Sigmoid colon (tissue), 7 donors: ENCODE results near the gene PIP5K1C. TPM values are rescaled to one million over a fixed set of nuclear protein-coding genes. Genes with fewer than 3 reads are reported as not detected.

ENCODE experiments used
- DNase-seq: peaks from one replicate; pipeline ENCODE4 v3.0.0-alpha.2; 2019
- H3K27ac ChIP-seq, 4 donors: fragments of 200-600 bp; sonication (generic); one replicate each; pipeline ENCODE4 v1.5.1; 2016 to 2019; ENCODE audit warnings: mild to moderate bottlenecking in 1 of 4
- H3K27me3 ChIP-seq, 3 donors: fragments of 200-600 bp; sonication (generic); one replicate each; pipeline ENCODE4 v1.5.1; 2019; ENCODE audit warnings: mild to moderate bottlenecking in 1 of 3
- H3K36me3 ChIP-seq, 4 donors: fragments of 200-600 bp; sonication (generic); one replicate each; pipeline ENCODE4 v1.5.1; 2016 to 2019
- H3K4me1 ChIP-seq, 4 donors: fragments of 200-600 bp; sonication (generic); one replicate each; pipeline ENCODE4 v1.5.1; 2017 to 2019
- H3K4me3 ChIP-seq, 4 donors: fragments of 200-600 bp; sonication (generic); one replicate each; pipeline ENCODE4 v1.5.1; 2017 to 2019; ENCODE audit warnings: mild to moderate bottlenecking in 2 of 4, moderate library complexity in 1 of 4
- H3K9me3 ChIP-seq, 4 donors: fragments of 200-600 bp in 3 of 4; sonication (generic) in 3 of 4; one replicate each; pipeline versions ENCODE4 v1.5.1 to v1.6.1; 2013 to 2019
- EP300 ChIP-seq, 4 donors: sonication (generic); formaldehyde crosslinking; IDR thresholded peaks; one replicate each; pipeline ENCODE4 v1.6.1; 2017; ENCODE audit warnings: antibody characterized with exemption in 4 of 4
- POLR2A ChIP-seq, 2 donors: fragments of 450-650 bp; IDR thresholded peaks; one replicate each; pipeline ENCODE4 v1.6.1; 2016; ENCODE audit warnings: antibody characterized with exemption in 2 of 2, mild to moderate bottlenecking in 2 of 2, moderate library complexity in 2 of 2
- POLR2AphosphoS5 ChIP-seq, 4 donors: sonication (generic); formaldehyde crosslinking; IDR thresholded peaks; one replicate each; pipeline ENCODE4 v1.6.1; 2017; ENCODE audit warnings: antibody characterized with exemption in 4 of 4
- WGBS, 2 donors: extraction: QIAGEN DNeasy Blood & Tissue Kit; methylation state at CpG; one replicate each; pipeline ENCODE4 v1.1.7; 2013; 5-methylcytosine and 5-hydroxymethylcytosine counted together
- intact Hi-C: fragments of 100-400 bp; cut with DNase I; formaldehyde crosslinking; loops from one replicate; pipeline ENCODE4 v1.15.1; 2023
- polyA plus RNA-seq, 3 donors: library from polyadenylated mRNA; stranded (reverse); fragments of 200-250 nt; gene quantifications; one replicate each; pipeline ENCODE4 v1.2.3, GENCODE V29; 2013
- total RNA-seq, 4 donors: library from RNA; depleted of rRNA; stranded (reverse); fragments of >200 nt; gene quantifications; one replicate each; pipeline ENCODE4 v1.1.0, GENCODE V29; 2016
- TF ChIP-seq, protein P1 (sequence below), 4 experiments: fragments of 450-650 bp in 3 of 4; fragments of 200-600 bp in 1 of 4; IDR thresholded peaks; one replicate each; pipeline ENCODE4 v1.5.1; 2016 to 2019; ENCODE audit warnings: antibody characterized with exemption in 4 of 4, mild to moderate bottlenecking in 3 of 4, moderate library complexity in 2 of 4
- donor health status: healthy with polysubstance abuse.
- donor health status: Bipolar disorder and iron deficiency.
- donor health status: healthy.

The PIP5K1C gene
- total and polyA plus RNA-seq, 7 donors: 7.8 to 68.7 (median 27.8) TPM

GRCh38 chr19:3665681-3666544 is 34.4 kb downstream of the PIP5K1C start:
- TF ChIP-seq POLR2AphosphoS5 (IDR thresholded peaks at IDR 0.05): peak in 3 of 4 donors; percentile 13 to 31 (median 17)
- no peak for TF ChIP-seq EP300 (IDR thresholded peaks at IDR 0.05)
- TF ChIP-seq, protein P1, sequence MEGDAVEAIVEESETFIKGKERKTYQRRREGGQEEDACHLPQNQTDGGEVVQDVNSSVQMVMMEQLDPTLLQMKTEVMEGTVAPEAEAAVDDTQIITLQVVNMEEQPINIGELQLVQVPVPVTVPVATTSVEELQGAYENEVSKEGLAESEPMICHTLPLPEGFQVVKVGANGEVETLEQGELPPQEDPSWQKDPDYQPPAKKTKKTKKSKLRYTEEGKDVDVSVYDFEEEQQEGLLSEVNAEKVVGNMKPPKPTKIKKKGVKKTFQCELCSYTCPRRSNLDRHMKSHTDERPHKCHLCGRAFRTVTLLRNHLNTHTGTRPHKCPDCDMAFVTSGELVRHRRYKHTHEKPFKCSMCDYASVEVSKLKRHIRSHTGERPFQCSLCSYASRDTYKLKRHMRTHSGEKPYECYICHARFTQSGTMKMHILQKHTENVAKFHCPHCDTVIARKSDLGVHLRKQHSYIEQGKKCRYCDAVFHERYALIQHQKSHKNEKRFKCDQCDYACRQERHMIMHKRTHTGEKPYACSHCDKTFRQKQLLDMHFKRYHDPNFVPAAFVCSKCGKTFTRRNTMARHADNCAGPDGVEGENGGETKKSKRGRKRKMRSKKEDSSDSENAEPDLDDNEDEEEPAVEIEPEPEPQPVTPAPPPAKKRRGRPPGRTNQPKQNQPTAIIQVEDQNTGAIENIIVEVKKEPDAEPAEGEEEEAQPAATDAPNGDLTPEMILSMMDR (IDR thresholded peaks at IDR 0.05): peak; percentile 97 to 99 (median 99)
- H3K9me3 ChIP-seq: no peaks in the 10 kb centered on the region
- H3K4me1 ChIP-seq: peaks cover 0 to 56% (median 52%) of the 10 kb centered on the region in 4 donors
- peak; percentile 86 for DNase-seq
- WGBS, 2 donors: 35 to 44% methylated on average over 40 of the region's 40 CpGs
- peak overlapping the region in 3 of 4 donors; percentile 99 to 100 (median 100) for H3K27ac ChIP-seq
- H3K4me3 ChIP-seq: no peak overlapping the region
- H3K27me3 ChIP-seq: no peaks in the 10 kb centered on the region
- intact Hi-C loops: loop anchor here (5.0 kb wide), 1 partner anchor 96 kb away; the partner anchor contains the start of genes APBA3 and MRPL54
- H3K36me3 ChIP-seq: peaks cover 17 to 59% (median 42%) of the 10 kb centered on the region in 4 donors

GRCh38 chr19:3664879-3665642 is 35.2 kb downstream of the PIP5K1C start:
- WGBS, 2 donors: 86% methylated on average over 19 of the region's 19 CpGs
- TF ChIP-seq, protein P1 (IDR thresholded peaks at IDR 0.05): no peak
- TF ChIP-seq EP300 (IDR thresholded peaks at IDR 0.05) (no peak), POLR2AphosphoS5 (IDR thresholded peaks at IDR 0.05) (no peak), POLR2A (IDR thresholded peaks at IDR 0.05) (no peak)
- H3K4me3 ChIP-seq: no peak overlapping the region
- intact Hi-C loops: loop anchor here (5.0 kb wide), 1 partner anchor 97 kb away; the partner anchor contains the start of genes APBA3 and MRPL54
- no peak for DNase-seq
- H3K4me1 ChIP-seq: peaks cover 0 to 47% (median 45%) of the 10 kb centered on the region in 4 donors
- no peaks in the 10 kb centered on the region for H3K9me3 ChIP-seq
- H3K36me3 ChIP-seq: peaks cover 17 to 67% (median 49%) of the 10 kb centered on the region in 4 donors
- peak overlapping the region in 3 of 4 donors; percentile 99 to 100 (median 100) for H3K27ac ChIP-seq
- H3K27me3 ChIP-seq: no peaks in the 10 kb centered on the region

DNA sequence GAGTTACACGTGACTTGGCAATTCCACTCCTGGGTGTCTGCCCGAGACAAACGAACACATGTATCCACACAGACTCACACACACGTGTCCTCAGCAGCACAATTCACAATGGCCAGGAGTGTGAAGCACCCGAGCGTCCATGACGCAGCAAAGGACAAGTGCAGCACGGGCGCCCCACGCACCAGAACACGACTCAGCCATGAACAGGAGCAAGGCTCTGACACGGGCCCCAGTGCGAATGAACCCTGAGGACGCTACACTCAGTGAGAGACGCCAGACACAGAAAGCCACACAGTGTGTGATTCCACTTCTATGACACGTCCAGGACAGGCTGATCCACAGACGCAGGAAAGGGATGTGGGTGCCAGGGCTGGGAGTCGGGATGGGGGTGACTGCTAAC is 36.4 kb downstream of the PIP5K1C start:
- intact Hi-C loops: no loop called here
- WGBS, 2 donors: 95 to 96% methylated on average over 18 of the region's 18 CpGs
- Histone ChIP-seq H3K4me1 (peaks cover 0 to 35% (median 33%) of the 10 kb centered on the region in 4 donors), H3K4me3 (no peak overlapping the region), H3K27ac (no peak overlapping the region), H3K36me3 (peaks cover 24 to 79% (median 60%) of the 10 kb centered on the region in 4 donors), H3K9me3 (no peaks in the 10 kb centered on the region), H3K27me3 (no peaks in the 10 kb centered on the region)
- TF ChIP-seq, protein P1 (IDR thresholded peaks at IDR 0.05): no peak
- TF ChIP-seq POLR2A (IDR thresholded peaks at IDR 0.05) (no peak), POLR2AphosphoS5 (IDR thresholded peaks at IDR 0.05) (no peak), EP300 (IDR thresholded peaks at IDR 0.05) (no peak)
- DNase-seq: no peak

DNA sequence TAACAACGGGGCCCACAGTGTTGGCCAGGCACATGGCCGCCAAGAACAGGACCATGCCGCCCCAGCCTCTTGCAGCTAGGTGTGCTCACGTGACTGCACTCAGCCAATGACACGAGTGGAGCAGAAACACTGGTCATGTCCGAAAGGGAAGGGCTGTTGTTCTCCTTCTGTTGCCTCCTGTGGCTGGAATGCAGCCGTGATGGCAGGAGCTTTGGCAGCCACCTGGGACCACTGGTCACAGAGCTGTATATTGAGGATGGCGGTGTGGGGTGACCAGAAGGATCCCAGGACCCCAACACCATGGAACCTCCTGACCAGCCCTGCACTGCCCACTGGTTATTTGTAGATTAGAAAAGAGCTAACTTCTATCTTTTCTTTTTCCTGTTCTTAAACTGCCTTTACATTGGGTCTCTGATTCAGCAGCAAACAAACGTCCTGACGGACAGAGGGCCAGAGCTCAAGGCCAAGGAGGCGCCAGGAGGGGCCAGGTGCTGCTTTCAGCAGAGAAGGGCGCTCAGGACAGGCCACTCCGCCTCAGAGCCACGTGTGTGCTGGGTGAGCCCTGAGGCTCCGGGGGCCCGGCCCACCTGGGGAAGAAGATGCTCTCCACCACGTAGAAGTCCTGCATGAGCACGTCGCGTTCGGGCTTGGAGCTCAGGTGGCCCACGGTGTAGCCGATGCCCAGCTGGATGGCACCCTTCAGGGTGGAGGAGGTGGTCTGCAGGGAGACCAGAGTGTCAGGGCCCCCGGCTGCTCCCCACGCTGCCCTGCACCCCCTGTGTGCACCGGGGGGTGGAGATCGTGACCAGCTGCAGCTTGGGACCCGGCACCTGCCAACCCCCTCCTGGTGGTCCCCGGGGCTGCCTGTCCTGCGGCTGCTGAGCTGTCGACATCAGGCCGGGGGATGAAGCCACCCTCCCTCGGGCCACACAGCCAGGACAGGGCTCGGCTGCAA is 38.7 kb downstream of the PIP5K1C start:
- TF ChIP-seq POLR2AphosphoS5 (IDR thresholded peaks at IDR 0.05) (no peak), EP300 (IDR thresholded peaks at IDR 0.05) (no peak), POLR2A (IDR thresholded peaks at IDR 0.05) (no peak)
- TF ChIP-seq, protein P1 (IDR thresholded peaks at IDR 0.05): no peak
- Histone ChIP-seq H3K4me1 (peaks cover 0 to 12% (median 10%) of the 10 kb centered on the region in 4 donors), H3K36me3 (peaks cover 44 to 96% (median 81%) of the 10 kb centered on the region in 4 donors), H3K4me3 (no peak overlapping the region), H3K27ac (no peak overlapping the region), H3K27me3 (no peaks in the 10 kb centered on the region), H3K9me3 (no peaks in the 10 kb centered on the region)
- WGBS, 2 donors: 95% methylated on average over 34 of the region's 34 CpGs
- no peak for DNase-seq
- intact Hi-C loops: no loop called here
